Keratinocyte (primary cell): ENCODE data around the gene ADH6.

Experiments used
- CTCF ChIP-seq, 3 experiments: IDR thresholded peaks in 1 of 3; conservative IDR thresholded peaks in 1 of 3; optimal IDR thresholded peaks in 1 of 3; 2 replicates in 2 of 3; 3 replicates in 1 of 3; pipeline versions ENCODE3 to v1.5.1; 2011; ENCODE audit warnings: low read length in 3 of 3, mild to moderate bottlenecking in 3 of 3, moderate library complexity in 2 of 3, control low read depth in 1 of 3, inconsistent platforms in 1 of 3; ENCODE audit not compliant: insufficient read depth in 2 of 3; ENCODE audit errors: extremely low read depth in 1 of 3
- EZH2 ChIP-seq: IDR thresholded peaks from one replicate; pipeline ENCODE4 v1.6.1; 2012; ENCODE audit warnings: inconsistent platforms, mild to moderate bottlenecking, low read length, moderate library complexity

GRCh38 chr4:99221980-99222379 is 2.9 kb upstream of the ADH6 start:
- TF ChIP-seq EZH2 (no peak), CTCF (optimal IDR thresholded peaks at IDR 0.05 in 1 of 3, IDR thresholded peaks at IDR 0.05 in 1 of 3, conservative IDR thresholded peaks at IDR 0.05 in 1 of 3; ENCODE audit: extremely low read depth in 1 of 3, insufficient read depth in 2 of 3, low read length in 3 of 3) (no peak)
